ENCODE measurements around the gene SV2C. TPM values are rescaled to one million over a fixed set of nuclear protein-coding genes. Genes with fewer than 3 reads are reported as not detected.

Gene SV2C
- total RNA-seq, 1 donor from 2014 or later: not detected

- Mint-ChIP-seq H3K36me3 (ENCODE audit: unreplicated experiment) (no peaks in the 10 kb centered on the region), H3K27ac (ENCODE audit: unreplicated experiment) (no peak overlapping the region), H3K4me1 (ENCODE audit: unreplicated experiment) (peaks cover 11% of the 10 kb centered on the region), H3K9me3 (ENCODE audit: unreplicated experiment) (no peaks in the 10 kb centered on the region), H3K4me3 (ENCODE audit: unreplicated experiment) (no peak overlapping the region), H3K27me3 (ENCODE audit: unreplicated experiment) (peaks cover 2% of the 10 kb centered on the region)
- TF ChIP-seq CTCF (IDR thresholded peaks at IDR 0.05): no peak
- no peak for DNase-seq (ENCODE audit: extremely low spot score, unreplicated experiment)
Measured at GRCh38 chr5:76341651-76342334, 258.6 kb downstream of the SV2C start.

GRCh38 chr5:76342474-76342873 is 259.3 kb downstream of the SV2C start:
- Mint-ChIP-seq H3K27me3 (ENCODE audit: unreplicated experiment) (peaks cover 2% of the 10 kb centered on the region), H3K27ac (ENCODE audit: unreplicated experiment) (no peak overlapping the region), H3K4me1 (ENCODE audit: unreplicated experiment) (peaks cover 10% of the 10 kb centered on the region), H3K4me3 (ENCODE audit: unreplicated experiment) (no peak overlapping the region), H3K36me3 (ENCODE audit: unreplicated experiment) (no peaks in the 10 kb centered on the region), H3K9me3 (ENCODE audit: unreplicated experiment) (no peaks in the 10 kb centered on the region)
- no peak for TF ChIP-seq CTCF (IDR thresholded peaks at IDR 0.05)
- DNase-seq (ENCODE audit: extremely low spot score, unreplicated experiment): no peak

GRCh38 chr5:76345582-76345981 is 262.4 kb downstream of the SV2C start:
- no peak for DNase-seq (ENCODE audit: extremely low spot score, unreplicated experiment)
- TF ChIP-seq CTCF (IDR thresholded peaks at IDR 0.05): no peak
- Mint-ChIP-seq H3K36me3 (ENCODE audit: unreplicated experiment) (no peaks in the 10 kb centered on the region), H3K27me3 (ENCODE audit: unreplicated experiment) (peaks cover 2% of the 10 kb centered on the region), H3K4me3 (ENCODE audit: unreplicated experiment) (no peak overlapping the region), H3K9me3 (ENCODE audit: unreplicated experiment) (no peaks in the 10 kb centered on the region), H3K4me1 (ENCODE audit: unreplicated experiment) (no peaks in the 10 kb centered on the region), H3K27ac (ENCODE audit: unreplicated experiment) (no peak overlapping the region)

GRCh38 chr5:76351176-76351575 is 268.0 kb downstream of the SV2C start:
- DNase-seq (ENCODE audit: extremely low spot score, unreplicated experiment): no peak
- Mint-ChIP-seq H3K36me3 (ENCODE audit: unreplicated experiment) (no peaks in the 10 kb centered on the region), H3K4me3 (ENCODE audit: unreplicated experiment) (no peak overlapping the region), H3K9me3 (ENCODE audit: unreplicated experiment) (no peaks in the 10 kb centered on the region), H3K27ac (ENCODE audit: unreplicated experiment) (no peak overlapping the region), H3K27me3 (ENCODE audit: unreplicated experiment) (peaks cover 10% of the 10 kb centered on the region), H3K4me1 (ENCODE audit: unreplicated experiment) (no peaks in the 10 kb centered on the region)
- TF ChIP-seq CTCF (IDR thresholded peaks at IDR 0.05): no peak

GRCh38 chr5:76351577-76351976 is 268.4 kb downstream of the SV2C start:
- no peak for TF ChIP-seq CTCF (IDR thresholded peaks at IDR 0.05)
- Mint-ChIP-seq H3K36me3 (ENCODE audit: unreplicated experiment) (no peaks in the 10 kb centered on the region), H3K27ac (ENCODE audit: unreplicated experiment) (no peak overlapping the region), H3K9me3 (ENCODE audit: unreplicated experiment) (no peaks in the 10 kb centered on the region), H3K4me1 (ENCODE audit: unreplicated experiment) (no peaks in the 10 kb centered on the region), H3K4me3 (ENCODE audit: unreplicated experiment) (no peak overlapping the region), H3K27me3 (ENCODE audit: unreplicated experiment) (peaks cover 10% of the 10 kb centered on the region)
- DNase-seq (ENCODE audit: extremely low spot score, unreplicated experiment): no peak
